K562 (cell line): ENCODE measurements around the gene FIZ1. TPM values are rescaled to one million over a fixed set of nuclear protein-coding genes. Genes with fewer than 3 reads are reported as not detected.

Experiments used
- BACH1 ChIP-seq: fragments of 200-800 bp; sonication (Bioruptor generic); IDR thresholded peaks from 2 replicates; pipeline ENCODE4 v1.6.1; 2016; ENCODE audit warnings: missing genetic modification characterization, missing compliant biosample characterization
- CHAMP1 ChIP-seq: fragments of 450-650 bp; IDR thresholded peaks from 2 replicates; pipeline ENCODE4 v1.6.1; 2016; ENCODE audit warnings: mild to moderate bottlenecking
- DEAF1 ChIP-seq: fragments of 450-650 bp; formaldehyde crosslinking; IDR thresholded peaks from 2 replicates; pipeline ENCODE4 v1.4.0; 2020; ENCODE audit warnings: mild to moderate bottlenecking, moderate library complexity
- EGR1 ChIP-seq: fragments of 450-650 bp; conservative IDR thresholded peaks from 2 replicates; pipeline ENCODE4 v1.6.1; 2017; ENCODE audit warnings: mild to moderate bottlenecking
- HNRNPK ChIP-seq: fragments of 200-400 bp; formaldehyde crosslinking; IDR thresholded peaks from one replicate; pipeline ENCODE4 v1.6.1; 2018; ENCODE audit warnings: mild to moderate bottlenecking, low read depth, low read length; ENCODE audit not compliant: poor library complexity, severe bottlenecking
- KLF13 ChIP-seq: fragments of 450-650 bp; IDR thresholded peaks from 2 replicates; pipeline ENCODE4 v1.6.1; 2016; ENCODE audit warnings: missing genetic modification characterization, low read depth, mild to moderate bottlenecking, missing compliant biosample characterization, moderate library complexity, borderline replicate concordance
- LCOR ChIP-seq: sonication (generic); formaldehyde crosslinking; IDR thresholded peaks from 2 replicates; pipeline ENCODE4 v1.8.0; 2022; ENCODE audit warnings: mild to moderate bottlenecking, missing genetic modification reagents
- MECOM ChIP-seq: fragments of 250-450 bp; sonication (Bioruptor Pico); IDR thresholded peaks from 2 replicates; pipeline ENCODE4 v1.8.0; 2022; ENCODE audit warnings: inconsistent platforms
- MED1 ChIP-seq: sonication (generic); formaldehyde crosslinking; IDR thresholded peaks from 2 replicates; pipeline ENCODE4 v1.8.1; 2023; ENCODE audit warnings: missing genetic modification reagents, borderline replicate concordance
- RFX1 ChIP-seq: fragments of 450-650 bp; IDR thresholded peaks from 2 replicates; pipeline ENCODE4 v1.6.1; 2016; ENCODE audit warnings: mild to moderate bottlenecking, moderate library complexity
- SREBF1 ChIP-seq: fragments of 150-350 bp; IDR thresholded peaks from 2 replicates; pipeline ENCODE4 v1.6.1; 2014; ENCODE audit warnings: antibody characterized with exemption, low read depth, low read length, borderline replicate concordance
- SRSF3 ChIP-seq: fragments of 200-400 bp; formaldehyde crosslinking; IDR thresholded peaks from 2 replicates; pipeline ENCODE4 v1.6.1; 2016; ENCODE audit warnings: mild to moderate bottlenecking, low read length, moderate library complexity; ENCODE audit not compliant: insufficient read depth
- TCF7L2 ChIP-seq: fragments of 150-350 bp; IDR thresholded peaks from 2 replicates; pipeline ENCODE4 v1.6.1; 2016; ENCODE audit warnings: low read depth, mild to moderate bottlenecking, low read length, moderate library complexity
- ZBTB11 ChIP-seq, 3 experiments: fragments of 200-800 bp in 1 of 3; fragments of 250-450 bp in 1 of 3; fragments of 450-650 bp in 1 of 3; sonication (Bioruptor Pico) in 1 of 3; sonication (Bioruptor generic) in 1 of 3; formaldehyde crosslinking in 1 of 3; IDR thresholded peaks; 2 replicates each; pipeline versions ENCODE4 v1.6.1 to v1.8.0; 2016 to 2022; ENCODE audit warnings: mild to moderate bottlenecking in 2 of 3, missing genetic modification characterization in 2 of 3, missing compliant biosample characterization in 1 of 3, moderate library complexity in 1 of 3
- ZNF24 ChIP-seq: fragments of 450-650 bp; IDR thresholded peaks from 2 replicates; pipeline ENCODE4 v1.6.1; 2016
- ZNF512 ChIP-seq: IDR thresholded peaks from 2 replicates; pipeline ENCODE4 v1.6.1; 2016; ENCODE audit warnings: missing genetic modification characterization, missing compliant biosample characterization
- ZNF586 ChIP-seq: fragments of 450-650 bp; formaldehyde crosslinking; conservative IDR thresholded peaks from 2 replicates; pipeline ENCODE4 v1.4.0; 2020; ENCODE audit warnings: mild to moderate bottlenecking, moderate library complexity
- ZSCAN29 ChIP-seq: fragments of 450-650 bp; IDR thresholded peaks from 2 replicates; pipeline ENCODE4 v1.6.1; 2017
- polyA plus RNA-seq, 8 experiments: library from polyadenylated mRNA; depleted of rRNA in 4 of 8; stranded (reverse) in 5 of 8; unstranded in 3 of 8; fragments of >200 nt; fragmentation: Nextera tagmentation in 2 of 8; fragmentation: Illumina TruSeq in 1 of 8; extraction: Ambion mirVana in 2 of 8; extraction: Trizol in 1 of 8; gene quantifications; 2 replicates each; pipeline versions ENCODE4 v1.2.1 to v1.2.3, GENCODE V29; 2011 to 2014; ENCODE audit warnings: inconsistent platforms in 1 of 8, missing spikeins in 1 of 8
- total RNA-seq, 7 experiments: library from RNA; depleted of rRNA in 6 of 7; stranded (reverse); fragments of >200 nt in 6 of 7; fragmentation: Illumina TruSeq in 2 of 7; extraction: Trizol in 2 of 7; gene quantifications; 2 replicates each; pipeline versions ENCODE4 v1.2.1 to v1.2.3, GENCODE V29; 2011 to 2021; ENCODE audit warnings: low replicate concordance in 1 of 7

Gene FIZ1
- total and polyA plus RNA-seq, 9 of the 15 experiments (the other 6 are each of a cell fraction or from before 2014, with no cell fraction given) = 0.79 to 17.5 (median 5.5) TPM

GRCh38 chr19:55599842-55600661 lies 735 bp upstream of the FIZ1 start, which contains the start of gene ZNF524 (continued):
- TF ChIP-seq SRSF3 = no peak
- TF ChIP-seq RFX1 = no peak
- TF ChIP-seq MED1 (CRISPR knock-in tag) = no peak
- TF ChIP-seq ZBTB11 (CRISPR knock-in tag; IDR thresholded peaks at IDR 0.05) = peak in 1 of 3 experiments; percentile 86; a peak in 2 of 6 replicates
- TF ChIP-seq ZSCAN29 = no peak
- no peak for TF ChIP-seq TCF7L2
- TF ChIP-seq ZNF586 (CRISPR knock-in tag) = no peak
- TF ChIP-seq HNRNPK = no peak
- TF ChIP-seq CHAMP1 = no peak
- no peak for TF ChIP-seq MECOM (CRISPR knock-in tag)
- no peak for TF ChIP-seq SREBF1
- TF ChIP-seq BACH1 = no peak; the same call in 1 of the 2 replicates
- no peak for TF ChIP-seq LCOR (CRISPR knock-in tag)
- peak; percentile 12; the same call in 1 of the 2 replicates for TF ChIP-seq KLF13 (tag)
- TF ChIP-seq ZNF512 (tag) = no peak
- 0 out of 2 replicates have a peak, but pooled peaks have one; percentile 30 for TF ChIP-seq EGR1
- TF ChIP-seq ZNF24 = no peak
- TF ChIP-seq DEAF1 = no peak
